GM18508 (cell line): Measurements from ENCODE around the gene VDAC1.
"Not testable (repeated sequence)": the region's sequence is repeated elsewhere in the genome, so short reads cannot be mapped to it uniquely, and the experiment has no call there.

Experiments used
- ATAC-seq: cut with Tn5 transposase; IDR thresholded peaks from one replicate; pipeline ENCODE4 v1.9.1; 2021; ENCODE audit warnings: moderate number of reproducible peaks; ENCODE audit not compliant: insufficient read depth, unreplicated experiment

Gene VDAC1

GRCh38 chr5:134004626-134005416 lies at the start of gene VDAC1:
TSS of gene VDAC1 (minus strand) at chr5:134004975. CDS start at chr5:133993012, 11,963 bp downstream.
- ATAC-seq: no peak

GRCh38 chr5:134053840-134054338 lies 49.1 kb upstream of the VDAC1 start:
- no peak for ATAC-seq

- no peak for ATAC-seq
These were observed 48.6 kb upstream of the VDAC1 start for GRCh38 chr5:134053314-134053839.

- no peak for ATAC-seq
These were observed 46.5 kb upstream of the VDAC1 start for GRCh38 chr5:134051305-134051704.

- ATAC-seq: no peak
These were observed 44.1 kb upstream of the VDAC1 start for GRCh38 chr5:134048864-134049263.

- no peak for ATAC-seq
These were observed 42.9 kb upstream of the VDAC1 start for GRCh38 chr5:134047687-134048056.

GRCh38 chr5:134046801-134047686 lies 42.3 kb upstream of the VDAC1 start:
- no peak for ATAC-seq

GRCh38 chr5:134046330-134046729 lies 41.6 kb upstream of the VDAC1 start:
- no peak for ATAC-seq

GRCh38 chr5:134043793-134044792 lies 39.3 kb upstream of the VDAC1 start:
- ATAC-seq: no peak

- ATAC-seq: no peak
These were observed 37.0 kb upstream of the VDAC1 start for GRCh38 chr5:134041570-134042411.

- ATAC-seq: no peak
These were observed 33.4 kb upstream of the VDAC1 start for GRCh38 chr5:134038138-134038537.

GRCh38 chr5:134037160-134037559 lies 32.4 kb upstream of the VDAC1 start:
- no peak for ATAC-seq

GRCh38 chr5:134034326-134034725 lies 29.6 kb upstream of the VDAC1 start:
- no peak for ATAC-seq

- not testable (repeated sequence) for ATAC-seq
These were observed 25.7 kb upstream of the VDAC1 start for GRCh38 chr5:134030303-134030964.

- no peak for ATAC-seq
These were observed 24.4 kb upstream of the VDAC1 start for GRCh38 chr5:134029156-134029555.

GRCh38 chr5:134028496-134028895 lies 23.7 kb upstream of the VDAC1 start:
- ATAC-seq: no peak

- no peak for ATAC-seq
These were observed 22.5 kb upstream of the VDAC1 start for GRCh38 chr5:134027288-134027615.

- no peak for ATAC-seq
These were observed 21.9 kb upstream of the VDAC1 start for GRCh38 chr5:134026521-134027287.
